Ectodermal cell (in vitro differentiated cells): ENCODE measurements around the gene NUP50.

ENCODE experiments used
- H3K27ac ChIP-seq: 2 replicates; pipeline ENCODE4 v1.7.0; 2013; ENCODE audit warnings: mild to moderate bottlenecking, low read depth, low read length; ENCODE audit not compliant: insufficient read depth, poor library complexity, severe bottlenecking
- H3K27me3 ChIP-seq: 2 replicates; pipeline ENCODE4 v1.7.0; 2013; ENCODE audit warnings: mild to moderate bottlenecking, low read length; ENCODE audit not compliant: insufficient read depth, control insufficient read depth, poor library complexity, severe bottlenecking
- H3K36me3 ChIP-seq: one replicate; pipeline ENCODE4 v1.7.0; 2013; ENCODE audit warnings: low read length; ENCODE audit not compliant: control insufficient read depth, insufficient read depth
- H3K4me1 ChIP-seq: one replicate; pipeline ENCODE4 v1.7.0; 2013; ENCODE audit warnings: low read length; ENCODE audit not compliant: control insufficient read depth, insufficient read depth
- H3K4me3 ChIP-seq: 2 replicates; pipeline ENCODE4 v1.7.0; 2013; ENCODE audit warnings: low read depth, low read length, control low read depth; ENCODE audit not compliant: insufficient read depth
- H3K9me3 ChIP-seq: 2 replicates; pipeline ENCODE4 v1.7.0; 2013; ENCODE audit warnings: mild to moderate bottlenecking, low read length, moderate library complexity; ENCODE audit not compliant: control insufficient read depth
- WGBS, 2 experiments: methylation state at CpG; one replicate each; pipeline ENCODE4 v1.1.7; 2013; ENCODE audit warnings: missing lambda C conversion rate in 2 of 2; 5-methylcytosine and 5-hydroxymethylcytosine counted together

Gene NUP50

DNA sequence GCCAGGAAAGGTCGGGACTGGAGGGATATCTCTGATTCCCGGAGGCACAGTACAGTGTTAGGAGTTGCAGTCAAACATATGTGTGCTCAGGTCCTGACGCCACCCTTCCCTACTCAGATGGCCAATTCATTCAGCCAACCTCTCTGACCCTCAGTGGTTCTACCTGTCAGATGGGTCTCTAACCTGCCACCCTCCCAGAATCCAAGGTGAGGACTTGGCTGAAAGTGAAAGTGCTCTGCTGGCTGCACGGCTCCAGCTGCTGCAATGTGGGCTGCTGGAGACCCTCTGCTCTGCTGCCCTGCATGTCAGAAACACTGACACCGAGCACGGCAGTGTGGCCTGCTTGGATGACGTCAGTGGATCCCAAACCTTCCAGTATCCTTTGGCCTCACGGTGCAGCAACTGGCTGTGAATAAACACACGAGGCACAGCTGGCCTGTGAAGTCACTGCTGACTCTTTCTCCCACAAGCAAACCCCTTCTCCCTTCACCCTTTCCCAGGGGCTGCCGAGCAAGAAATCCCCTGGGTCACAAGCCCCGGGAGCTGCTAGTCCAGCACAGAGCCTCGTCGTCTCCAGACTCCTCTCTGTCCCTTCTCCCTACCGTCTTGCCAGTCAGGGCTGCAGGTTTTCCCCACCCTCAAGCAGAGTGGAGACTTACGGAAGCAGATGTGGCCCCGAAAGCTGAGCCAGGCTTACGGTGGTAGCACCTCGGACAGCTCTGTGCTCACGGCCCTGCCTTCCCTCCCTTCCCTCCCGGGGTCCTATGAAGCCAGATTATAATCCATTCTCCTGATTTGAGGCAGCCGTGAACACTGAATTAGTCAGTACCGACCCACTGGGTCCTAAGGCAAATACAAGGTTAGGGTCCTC, 52.6 kb downstream of the NUP50 start:
- Histone ChIP-seq H3K9me3 (no peaks in the 10 kb centered on the region), H3K4me1 (peaks cover 16% of the 10 kb centered on the region), H3K4me3 (no peak overlapping the region), H3K36me3 (no peaks in the 10 kb centered on the region), H3K27ac (no peak overlapping the region), H3K27me3 (peaks cover 9% of the 10 kb centered on the region)
- WGBS, 2 experiments, result 46% methylated on average over 22 of the region's 22 CpGs

DNA sequence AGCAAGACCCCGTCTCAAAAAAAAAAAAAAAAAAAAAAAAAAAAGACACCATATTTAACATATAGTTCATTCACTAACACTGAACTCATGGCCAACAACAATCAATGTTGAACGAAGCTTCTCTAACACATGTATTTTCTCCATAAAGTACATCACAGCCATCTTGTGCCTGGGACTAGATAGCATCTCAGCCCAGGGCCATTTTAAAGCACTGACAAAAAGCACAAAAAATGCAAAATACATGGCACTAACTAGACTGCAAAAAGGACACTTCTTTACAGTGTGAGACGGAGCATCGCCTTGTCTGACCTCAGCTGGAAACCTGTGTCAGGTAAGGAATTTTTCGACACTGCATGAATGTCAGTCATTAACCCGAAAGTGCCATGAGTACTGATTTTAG, 53.6 kb downstream of the NUP50 start:
- Histone ChIP-seq H3K36me3 (no peaks in the 10 kb centered on the region), H3K27ac (no peak overlapping the region), H3K9me3 (no peaks in the 10 kb centered on the region), H3K4me1 (peaks cover 9% of the 10 kb centered on the region), H3K27me3 (peaks cover 4% of the 10 kb centered on the region), H3K4me3 (no peak overlapping the region)
- WGBS, 2 experiments, result 92 to 95% methylated on average over 6 of the region's 6 CpGs

DNA sequence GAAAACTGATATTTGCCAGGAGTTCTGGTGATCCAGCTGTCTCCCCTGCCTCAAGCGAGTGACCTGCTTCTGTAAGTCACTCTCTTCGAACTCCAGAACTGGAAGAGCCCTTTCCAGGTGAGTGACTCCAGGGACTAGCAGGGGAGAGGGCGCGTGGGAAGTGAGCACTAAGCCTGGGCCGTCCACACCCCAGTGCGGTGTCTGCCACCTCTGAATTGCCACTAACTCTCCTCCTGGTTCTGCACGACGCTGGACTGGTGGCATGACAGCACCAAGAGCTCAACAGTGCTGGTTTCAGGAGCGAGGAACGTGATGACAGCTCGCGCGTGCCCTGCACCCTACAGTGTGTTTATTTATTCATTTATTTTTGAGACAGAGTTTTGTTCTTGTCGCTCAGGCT, 54.1 kb downstream of the NUP50 start:
- H3K27ac ChIP-seq, result no peak overlapping the region
- peaks cover 4% of the 10 kb centered on the region for H3K4me1 ChIP-seq
- no peak overlapping the region for H3K4me3 ChIP-seq
- WGBS, 2 experiments, result 89 to 92% methylated on average over 14 of the region's 14 CpGs
- H3K36me3 ChIP-seq, result no peaks in the 10 kb centered on the region
- H3K27me3 ChIP-seq, result no peaks in the 10 kb centered on the region
- H3K9me3 ChIP-seq, result no peaks in the 10 kb centered on the region

DNA sequence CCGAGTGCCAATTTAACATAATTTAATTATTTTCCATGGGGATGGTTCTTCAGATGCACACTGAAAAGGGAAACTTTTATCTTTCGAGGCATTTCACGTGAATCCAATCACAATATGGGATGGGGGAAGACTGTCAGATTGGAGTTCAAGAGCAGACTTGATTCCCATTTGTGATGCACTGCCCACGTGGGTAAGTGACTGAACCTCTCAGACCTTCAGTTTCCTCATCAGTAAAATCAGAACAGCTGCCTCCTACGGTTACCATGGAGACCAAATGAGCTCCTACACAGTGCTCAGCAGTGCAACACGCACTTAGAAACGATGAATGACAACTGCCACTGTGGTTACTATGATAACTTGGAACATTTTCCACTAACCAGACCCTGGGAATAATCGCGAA, 55.3 kb downstream of the NUP50 start:
- Histone ChIP-seq H3K9me3 (no peaks in the 10 kb centered on the region), H3K27me3 (no peaks in the 10 kb centered on the region), H3K27ac (no peak overlapping the region), H3K36me3 (no peaks in the 10 kb centered on the region), H3K4me3 (no peak overlapping the region), H3K4me1 (peaks cover 4% of the 10 kb centered on the region)
- 79 to 86% methylated on average over 9 of the region's 9 CpGs for WGBS, 2 experiments

DNA sequence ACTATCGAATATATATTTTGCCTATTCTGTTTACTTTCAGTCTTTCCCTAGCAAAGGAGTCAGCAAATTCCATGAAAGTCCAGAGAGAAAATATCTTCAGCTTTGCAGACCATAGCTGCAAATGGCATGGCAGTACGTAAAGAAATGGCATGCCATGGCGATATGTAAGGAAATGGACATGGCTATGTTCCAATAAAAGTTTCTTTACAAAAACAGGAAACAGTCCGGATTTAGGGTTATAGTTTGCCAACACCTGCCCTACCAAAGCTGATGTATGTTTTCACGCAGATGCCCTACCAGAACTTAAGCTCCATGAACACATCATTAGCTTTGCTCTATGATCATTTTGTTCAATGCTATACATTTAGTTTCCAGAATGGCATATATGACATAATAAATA, 57.5 kb downstream of the NUP50 start:
- no peaks in the 10 kb centered on the region for H3K9me3 ChIP-seq
- 94 to 97% methylated on average over 5 of the region's 5 CpGs for WGBS, 2 experiments
- H3K4me1 ChIP-seq, result peaks cover 21% of the 10 kb centered on the region
- H3K36me3 ChIP-seq, result no peaks in the 10 kb centered on the region
- no peak overlapping the region for H3K4me3 ChIP-seq
- no peaks in the 10 kb centered on the region for H3K27me3 ChIP-seq
- H3K27ac ChIP-seq, result no peak overlapping the region

DNA sequence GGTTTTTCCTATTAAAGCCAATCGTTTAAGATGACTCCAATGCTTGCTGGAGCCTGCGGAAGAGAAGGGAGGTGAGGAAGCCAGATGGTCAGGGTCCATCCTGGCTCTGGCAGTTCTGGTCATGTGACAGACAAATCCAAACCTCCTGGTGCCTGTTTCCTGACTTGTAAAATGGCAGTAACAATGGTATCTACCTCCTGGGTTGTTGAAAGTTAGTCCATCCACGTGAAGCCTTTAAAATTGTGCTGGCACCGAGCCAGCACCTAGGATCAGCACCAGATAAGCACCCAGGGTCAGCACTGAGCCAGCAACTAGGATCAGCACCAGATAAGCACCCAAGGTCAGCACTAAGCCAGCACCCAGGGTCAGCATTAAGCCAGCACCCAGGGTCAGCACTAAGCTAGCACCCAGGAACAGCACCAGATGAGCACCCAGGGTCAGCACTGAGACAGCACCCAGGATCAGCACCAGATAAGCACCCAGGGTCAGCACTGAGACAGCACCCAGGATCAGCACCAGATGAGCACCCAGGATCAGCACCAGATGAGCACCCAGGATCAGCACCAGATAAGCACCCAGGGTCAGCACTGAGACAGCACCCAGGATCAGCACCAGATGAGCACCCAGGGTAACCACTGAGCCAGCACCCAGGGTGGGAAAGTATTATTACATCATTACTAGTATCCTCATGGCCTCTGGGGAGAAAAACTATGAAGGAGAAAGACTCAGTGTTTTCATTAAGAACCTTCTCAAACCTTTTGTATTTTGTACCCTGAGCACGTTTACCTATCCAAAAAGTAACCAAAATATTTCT, 59.8 kb downstream of the NUP50 start:
- H3K4me1 ChIP-seq, result peaks cover 31% of the 10 kb centered on the region
- H3K27me3 ChIP-seq, result no peaks in the 10 kb centered on the region
- H3K4me3 ChIP-seq, result no peak overlapping the region
- no peaks in the 10 kb centered on the region for H3K36me3 ChIP-seq
- no peak overlapping the region for H3K27ac ChIP-seq
- WGBS, 2 experiments, result 86 to 89% methylated on average over 5 of the region's 5 CpGs
- H3K9me3 ChIP-seq, result no peaks in the 10 kb centered on the region

DNA sequence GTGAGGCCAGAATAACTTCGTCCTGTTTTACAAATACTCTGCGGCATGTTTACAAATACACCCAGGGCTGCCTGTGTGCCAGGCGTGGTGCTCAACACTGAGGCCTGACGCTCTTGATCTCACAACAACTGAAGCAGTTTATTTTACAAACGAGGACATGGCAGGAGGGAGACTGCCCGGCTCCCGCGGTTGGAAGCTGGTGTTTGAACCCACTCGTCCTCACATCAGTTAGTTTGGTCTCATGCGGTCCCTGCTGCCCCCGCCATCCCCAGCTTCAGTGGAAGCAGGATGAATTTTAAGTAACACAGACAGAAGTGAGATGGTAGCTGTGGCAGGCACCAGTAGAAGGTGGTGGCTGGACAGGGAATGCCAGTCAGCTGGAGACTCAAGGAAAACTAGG, 60.6 kb downstream of the NUP50 start:
- Histone ChIP-seq H3K9me3 (no peaks in the 10 kb centered on the region), H3K4me3 (no peak overlapping the region), H3K27ac (no peak overlapping the region), H3K4me1 (peaks cover 27% of the 10 kb centered on the region), H3K27me3 (no peaks in the 10 kb centered on the region), H3K36me3 (no peaks in the 10 kb centered on the region)
- 88 to 89% methylated on average over 11 of the region's 11 CpGs for WGBS, 2 experiments

DNA sequence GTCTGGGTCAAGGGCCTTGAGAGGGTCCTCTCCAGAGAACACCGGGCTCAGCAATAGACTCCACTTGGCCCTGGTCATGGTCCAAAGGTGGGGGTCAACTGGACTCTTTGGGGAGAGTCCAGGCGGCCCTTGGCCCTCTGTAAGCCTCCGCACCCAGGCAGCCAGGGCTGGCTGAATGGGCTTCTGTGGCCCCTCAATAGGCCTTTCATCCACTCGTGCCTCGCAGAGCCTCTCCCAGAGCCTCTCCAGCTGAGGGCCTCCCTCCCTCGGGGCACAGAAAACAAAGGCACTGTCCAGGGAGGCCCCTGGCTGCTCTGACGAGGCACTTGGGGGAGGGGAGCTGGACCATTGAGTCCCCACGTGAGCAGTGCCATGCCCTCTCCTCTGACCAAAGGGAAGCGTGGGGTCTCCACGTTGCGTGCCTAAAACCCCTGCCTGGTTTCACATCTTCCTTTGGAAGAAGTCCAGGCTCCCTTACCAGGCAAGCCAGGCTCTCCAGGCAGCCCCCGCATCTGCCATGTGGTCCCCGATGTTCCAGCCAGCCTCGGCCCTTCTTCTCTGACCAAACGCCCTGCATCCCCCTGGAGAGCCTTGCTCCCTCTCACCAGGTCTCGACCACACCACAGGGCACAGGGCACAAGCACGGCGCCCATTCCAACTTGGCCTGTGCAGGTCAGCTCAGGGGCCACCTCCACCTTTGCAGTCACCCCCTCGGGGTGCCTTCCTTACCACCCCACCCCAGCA, 61.4 kb downstream of the NUP50 start:
- Histone ChIP-seq H3K27me3 (no peaks in the 10 kb centered on the region), H3K36me3 (no peaks in the 10 kb centered on the region), H3K4me1 (peaks cover 27% of the 10 kb centered on the region), H3K27ac (no peak overlapping the region), H3K9me3 (no peaks in the 10 kb centered on the region), H3K4me3 (no peak overlapping the region)
- WGBS, 2 experiments, result 72 to 75% methylated on average over 19 of the region's 19 CpGs

DNA sequence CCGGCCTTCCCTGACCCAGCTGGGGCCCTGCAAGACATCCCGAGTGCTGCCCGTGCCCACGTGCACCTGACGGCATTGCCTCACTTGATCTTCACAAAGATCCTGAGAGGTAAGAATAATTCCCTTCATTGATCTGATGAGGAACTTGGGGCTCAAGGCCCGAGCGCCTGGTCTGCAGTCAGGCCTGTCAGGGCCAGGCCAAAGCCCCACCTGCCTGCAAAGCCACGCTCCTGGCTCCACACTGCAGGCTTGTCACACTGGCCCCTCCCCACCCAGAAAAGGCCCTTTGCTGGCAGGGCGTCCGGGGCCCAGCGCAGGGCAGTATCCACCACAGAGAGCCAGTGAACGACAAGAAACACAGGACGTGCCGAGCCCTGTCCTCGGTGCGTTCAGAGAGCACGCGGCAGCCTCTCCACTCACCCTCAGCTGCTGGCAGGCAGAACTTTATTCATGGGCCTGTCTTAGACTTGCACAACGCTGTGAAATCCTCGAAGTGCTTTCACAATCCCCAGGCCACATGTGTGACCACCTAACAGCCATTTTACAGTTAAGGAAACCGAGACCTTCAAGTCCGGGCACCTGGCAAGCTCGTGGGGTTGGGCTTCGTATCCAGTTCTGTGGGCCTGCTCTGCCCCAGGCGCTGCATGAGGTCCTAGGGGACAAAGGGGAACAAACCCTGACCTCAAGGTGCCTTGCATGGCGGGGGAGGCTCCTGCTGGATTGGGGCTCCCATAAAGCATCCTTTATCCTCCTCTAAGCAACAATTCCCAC, 62.2 kb downstream of the NUP50 start:
- Histone ChIP-seq H3K36me3 (no peaks in the 10 kb centered on the region), H3K4me3 (no peak overlapping the region), H3K9me3 (no peaks in the 10 kb centered on the region), H3K27me3 (no peaks in the 10 kb centered on the region), H3K27ac (peak overlapping the region; percentile 44), H3K4me1 (peaks cover 27% of the 10 kb centered on the region)
- 85 to 86% methylated on average over 26 of the region's 26 CpGs for WGBS, 2 experiments
